ENCODE data around the gene C9orf78. TPM values are rescaled to one million over a fixed set of nuclear protein-coding genes. Genes with fewer than 3 reads are reported as not detected.
A peak's percentile ranks its signal among the peaks of the same experiment; 100 is the strongest.

C9orf78 gene
- total RNA-seq, 2 experiments from 2014 or later, result 83.9 to 89.2 TPM

DNA sequence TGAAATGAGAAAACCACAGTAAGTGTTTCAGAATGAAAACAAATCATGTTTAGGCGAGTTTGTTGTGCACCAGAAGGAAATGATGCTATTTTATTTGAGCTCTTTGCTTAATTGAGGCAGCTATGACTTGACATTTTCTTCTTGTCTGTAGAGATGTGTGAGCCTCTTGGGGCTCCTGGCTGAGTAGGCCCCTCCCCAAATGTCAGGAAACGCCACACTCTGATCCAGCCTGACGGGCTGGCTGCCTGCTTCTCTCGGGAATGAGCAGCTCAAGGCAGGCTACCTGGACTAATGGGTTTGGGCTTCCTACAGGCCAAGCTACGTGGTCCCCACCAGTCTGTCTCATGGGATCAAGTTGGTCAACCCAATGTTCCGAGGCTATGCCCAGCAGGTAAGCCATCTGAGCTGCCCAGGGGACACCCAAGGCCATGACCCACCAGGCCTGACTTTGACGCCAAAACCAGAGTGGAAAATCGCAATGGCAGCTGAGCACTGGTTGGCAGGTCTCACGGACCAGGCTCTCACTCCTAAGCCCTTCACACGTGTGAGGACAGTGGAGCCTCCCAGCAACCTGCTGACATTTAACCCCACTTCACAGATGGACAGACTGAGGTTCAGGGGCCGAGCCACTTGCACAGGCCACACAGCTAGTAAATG is 30.0 kb upstream of the C9orf78 start:
- Mint-ChIP-seq H3K36me3 (ENCODE audit: low read depth) (peaks cover 74% of the 10 kb centered on the region), H3K4me1 (peaks cover 91% of the 10 kb centered on the region), H3K9me3 (no peaks in the 10 kb centered on the region), H3K4me3 (peak overlapping the region; percentile 5), H3K27me3 (no peaks in the 10 kb centered on the region), H3K27ac (peak overlapping the region; percentile 89)
- DNase-seq, result no peak
- POLR2A ChIA-PET, result interaction anchor here (0.7 kb wide), 1 partner anchor 210 kb away, joined by 3 read pairs; no protein-coding TSS in a partner anchor
- CTCF ChIA-PET, result interaction anchor here (0.9 to 3.1 kb wide), 7 partner anchors 10 to 177 kb away, joined by 3 to 9 read pairs (median 4); partner anchors contain the start of gene FNBP1

DNA sequence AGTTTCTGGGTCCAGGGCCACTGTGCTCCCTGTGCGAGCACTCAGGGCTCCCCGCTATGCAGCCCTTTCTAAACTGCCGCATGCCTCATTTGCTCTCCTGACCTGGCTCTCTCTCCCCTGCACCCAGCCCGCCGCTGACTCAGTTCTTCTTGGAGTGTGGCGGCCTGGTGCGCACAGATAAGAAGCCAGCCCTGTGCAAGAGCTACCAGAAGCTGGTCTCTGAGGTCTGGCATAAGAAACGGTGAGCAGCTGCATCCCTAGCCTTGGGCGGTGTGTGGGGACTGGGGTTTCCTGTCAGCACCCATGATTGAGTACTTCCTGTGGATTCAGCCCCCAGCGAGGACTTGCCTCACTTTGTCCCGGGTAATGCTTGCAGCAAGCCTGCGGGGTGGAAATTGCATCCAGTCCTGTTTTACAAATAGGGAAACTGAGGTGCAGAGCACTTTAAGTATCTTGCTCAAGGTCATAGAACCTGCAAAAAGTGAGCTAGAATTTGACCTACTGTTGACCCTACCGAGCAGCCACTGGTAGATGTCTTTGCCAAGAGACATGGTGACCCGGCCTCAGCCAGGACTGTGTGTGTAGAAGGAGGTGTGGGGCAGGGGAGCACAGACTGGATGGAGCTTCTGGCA is 28.1 kb upstream of the C9orf78 start:
- H3K4me1 Mint-ChIP-seq, result peaks cover 78% of the 10 kb centered on the region
- no peaks in the 10 kb centered on the region for H3K9me3 Mint-ChIP-seq
- POLR2A ChIA-PET, result interaction anchor here (0.6 to 0.7 kb wide), 3 partner anchors 13 to 28 kb away, joined by 4 to 8 read pairs (median 4); partner anchors contain the start of genes C9orf78 and USP20
- CTCF ChIA-PET, result interaction anchor here (0.7 to 1.8 kb wide), 6 partner anchors 10 to 819 kb away, joined by 3 to 6 read pairs (median 3); no protein-coding TSS in a partner anchor
- peak; percentile 87 for DNase-seq
- no peaks in the 10 kb centered on the region for H3K27me3 Mint-ChIP-seq
- peaks cover 71% of the 10 kb centered on the region for H3K36me3 Mint-ChIP-seq (ENCODE audit: low read depth)
- peak overlapping the region; percentile 87 for H3K27ac Mint-ChIP-seq
- peak overlapping the region; percentile 57 for H3K4me3 Mint-ChIP-seq

DNA sequence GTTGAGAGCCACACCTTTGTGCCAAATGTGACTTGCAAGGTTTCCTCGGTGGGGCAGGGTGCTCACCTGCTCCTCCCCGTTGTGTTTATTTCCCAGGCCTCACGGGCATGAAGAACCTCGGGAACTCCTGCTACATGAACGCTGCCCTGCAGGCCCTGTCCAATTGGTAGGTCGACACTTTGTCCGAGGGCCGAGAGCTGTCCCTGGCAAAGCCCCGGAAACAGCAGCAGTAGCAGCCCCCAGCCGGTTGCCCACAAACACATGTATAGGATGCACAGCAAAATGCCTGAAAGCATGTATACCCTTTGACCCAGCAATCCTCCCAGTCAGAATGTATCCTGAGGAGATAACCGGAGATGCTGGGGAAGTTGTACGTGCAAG is 26.4 kb upstream of the C9orf78 start:
- H3K4me1 Mint-ChIP-seq, result peaks cover 74% of the 10 kb centered on the region
- peaks cover 69% of the 10 kb centered on the region for H3K36me3 Mint-ChIP-seq (ENCODE audit: low read depth)
- H3K27me3 Mint-ChIP-seq, result no peaks in the 10 kb centered on the region
- ChIA-PET POLR2A (no interaction called here), CTCF (interaction anchor here (0.5 to 1.9 kb wide), 4 partner anchors 17 to 25 kb away, joined by 3 to 6 read pairs (median 3); no protein-coding TSS in a partner anchor)
- no peaks in the 10 kb centered on the region for H3K9me3 Mint-ChIP-seq
- peak overlapping the region; percentile 76 for H3K27ac Mint-ChIP-seq
- no peak for DNase-seq
- no peak overlapping the region for H3K4me3 Mint-ChIP-seq

DNA sequence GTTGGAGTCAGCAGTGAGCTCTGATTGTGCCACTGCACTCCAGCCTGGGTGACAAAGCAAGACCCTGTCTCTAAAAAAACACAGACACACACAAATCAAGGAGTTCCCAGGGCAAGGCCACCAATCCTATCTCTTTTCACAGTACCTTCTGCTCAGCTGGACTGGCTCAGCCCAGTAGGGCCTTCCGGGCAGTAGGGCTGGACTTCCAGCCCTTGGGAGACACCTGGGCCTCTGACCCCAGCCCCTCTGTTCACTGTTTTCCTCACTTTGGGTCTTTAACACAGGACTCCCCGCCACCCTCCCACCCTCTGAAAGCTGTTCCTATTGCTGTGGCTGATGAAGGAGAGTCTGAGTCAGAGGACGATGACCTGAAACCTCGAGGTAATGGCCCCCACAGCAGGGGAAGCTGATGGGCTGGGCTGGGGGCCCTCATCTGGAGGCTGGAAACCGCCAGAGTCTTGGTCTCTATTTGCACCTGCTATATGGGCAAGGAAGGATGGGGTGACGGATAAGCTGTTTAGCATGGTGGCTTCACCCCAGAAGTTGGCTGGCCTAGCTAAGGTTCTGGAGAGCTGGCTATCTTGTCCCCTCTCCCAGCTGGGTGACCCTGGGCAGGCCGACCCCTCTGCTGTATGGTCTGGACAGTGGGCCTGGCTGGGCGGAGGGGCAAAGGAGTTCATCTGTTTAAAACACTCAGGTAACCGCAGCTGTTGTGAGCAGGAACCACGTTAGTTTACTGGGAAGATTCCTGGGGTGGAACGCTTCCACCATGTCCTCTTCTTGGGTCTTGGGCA is 25.8 kb upstream of the C9orf78 start:
- no peak for DNase-seq
- Mint-ChIP-seq H3K9me3 (no peaks in the 10 kb centered on the region), H3K4me3 (no peak overlapping the region), H3K27me3 (no peaks in the 10 kb centered on the region), H3K36me3 (ENCODE audit: low read depth) (peaks cover 68% of the 10 kb centered on the region), H3K4me1 (peaks cover 73% of the 10 kb centered on the region), H3K27ac (peak overlapping the region; percentile 88)
- ChIA-PET CTCF (interaction anchor here (0.5 to 1.9 kb wide), 9 partner anchors 10 to 98 kb away, joined by 3 to 6 read pairs (median 3); partner anchors contain the start of gene TOR1A), POLR2A (no interaction called here)

DNA sequence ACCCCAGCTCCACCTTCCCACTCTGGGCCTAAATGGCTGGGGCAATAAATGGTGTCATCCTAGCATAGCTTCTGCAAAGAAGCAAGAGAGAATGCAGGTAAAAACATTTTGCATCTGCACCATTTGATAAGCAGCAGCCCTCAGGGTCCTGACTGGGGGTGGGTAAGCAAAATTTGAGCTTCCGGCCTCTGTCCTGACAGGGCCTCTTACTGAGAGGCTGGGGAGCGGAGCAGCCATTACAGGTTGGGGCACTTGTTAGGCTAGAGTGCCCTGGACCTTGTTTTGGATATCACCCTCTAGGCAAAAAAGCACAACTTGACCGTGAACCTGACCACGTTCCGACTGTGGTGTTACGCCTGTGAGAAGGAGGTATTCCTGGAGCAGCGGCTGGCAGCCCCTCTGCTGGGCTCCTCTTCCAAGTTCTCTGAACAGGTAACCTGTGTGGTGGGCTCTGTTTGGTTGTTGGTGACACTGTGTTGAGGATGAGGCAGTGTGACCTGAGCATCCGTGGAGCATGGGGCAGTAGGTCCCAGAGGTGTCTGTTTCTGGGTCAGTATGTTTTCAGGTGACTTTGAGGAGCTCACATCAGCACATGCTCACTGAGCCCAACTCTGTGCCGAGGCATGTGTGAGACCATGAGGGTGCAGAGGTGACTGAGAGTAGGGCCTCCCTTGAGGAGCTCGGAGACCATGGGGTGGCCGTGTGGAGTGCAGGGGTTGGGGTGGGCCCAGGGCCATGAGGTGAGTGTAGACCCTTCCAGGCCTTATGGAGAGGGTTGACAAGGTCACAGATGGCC is 23.3 kb upstream of the C9orf78 start:
- H3K4me3 Mint-ChIP-seq, result no peak overlapping the region
- no peak for DNase-seq
- peaks cover 75% of the 10 kb centered on the region for H3K4me1 Mint-ChIP-seq
- H3K9me3 Mint-ChIP-seq, result no peaks in the 10 kb centered on the region
- CTCF ChIA-PET, result interaction anchor here (1.3 kb wide), 1 partner anchor 20 kb away, joined by 4 read pairs; no protein-coding TSS in a partner anchor
- H3K27me3 Mint-ChIP-seq, result no peaks in the 10 kb centered on the region
- peak overlapping the region; percentile 62 for H3K27ac Mint-ChIP-seq
- H3K36me3 Mint-ChIP-seq (ENCODE audit: low read depth), result peaks cover 74% of the 10 kb centered on the region
- POLR2A ChIA-PET, result no interaction called here

DNA sequence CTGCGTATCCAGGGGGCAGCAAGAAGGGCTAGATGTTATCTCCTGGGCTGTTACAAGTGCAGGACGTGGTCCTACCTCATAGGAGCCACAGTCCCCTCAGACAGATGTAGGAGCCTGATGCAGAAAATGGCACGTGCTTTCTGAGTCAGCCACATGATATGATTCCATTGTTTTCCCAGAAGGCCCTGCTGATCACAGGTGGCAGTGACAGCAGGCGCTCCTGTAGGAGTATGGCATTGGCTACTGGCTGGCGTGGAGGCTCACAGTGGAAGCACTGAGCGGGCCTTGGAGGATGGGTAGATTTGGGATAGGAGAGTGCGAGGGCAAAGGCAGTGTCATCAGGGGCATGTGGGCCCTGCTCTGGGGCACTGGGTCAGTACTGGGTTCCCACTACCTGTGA is 22.1 kb upstream of the C9orf78 start:
- Mint-ChIP-seq H3K27ac (peak overlapping the region; percentile 60), H3K36me3 (ENCODE audit: low read depth) (peaks cover 75% of the 10 kb centered on the region), H3K4me1 (peaks cover 73% of the 10 kb centered on the region), H3K27me3 (no peaks in the 10 kb centered on the region), H3K4me3 (no peak overlapping the region), H3K9me3 (no peaks in the 10 kb centered on the region)
- ChIA-PET POLR2A (no interaction called here), CTCF (no interaction called here)
- no peak for DNase-seq

DNA sequence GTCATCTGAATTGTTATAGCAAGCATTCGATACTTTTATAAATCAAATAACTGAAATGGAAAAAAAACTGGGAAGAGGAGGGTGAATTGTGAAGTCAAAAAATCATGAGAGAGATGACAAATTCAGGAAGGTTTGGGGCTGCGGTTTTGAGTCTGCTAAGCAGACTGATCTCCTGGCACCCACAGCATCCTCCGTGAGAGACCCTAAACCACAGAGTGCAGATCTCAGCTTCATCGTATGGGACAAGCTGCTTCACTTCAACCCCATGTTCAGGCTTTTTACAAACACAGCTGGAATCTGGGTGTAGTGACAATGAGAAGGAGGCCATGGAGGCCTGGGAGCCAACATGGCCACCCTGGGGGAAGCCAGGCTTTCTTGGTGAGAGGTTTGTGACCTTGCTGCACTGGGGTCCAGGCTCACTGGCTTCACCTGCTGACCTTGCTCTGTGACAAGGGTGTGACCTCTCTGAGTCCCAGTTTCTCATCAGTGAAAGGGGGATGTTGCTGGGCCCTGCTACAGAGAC is 19.6 kb upstream of the C9orf78 start:
- Mint-ChIP-seq H3K27me3 (no peaks in the 10 kb centered on the region), H3K4me1 (peaks cover 71% of the 10 kb centered on the region), H3K36me3 (ENCODE audit: low read depth) (peaks cover 76% of the 10 kb centered on the region), H3K9me3 (no peaks in the 10 kb centered on the region), H3K27ac (peak overlapping the region; percentile 81), H3K4me3 (peak overlapping the region; percentile 15)
- peak; percentile 34 for DNase-seq
- ChIA-PET POLR2A (interaction anchor here (0.7 to 0.8 kb wide), 2 partner anchors 10 to 31 kb away, joined by 3 to 5 read pairs; no protein-coding TSS in a partner anchor), CTCF (interaction anchor here (0.6 to 2.2 kb wide), 3 partner anchors 12 to 48 kb away, joined by 3 to 9 read pairs (median 3); no protein-coding TSS in a partner anchor)

DNA sequence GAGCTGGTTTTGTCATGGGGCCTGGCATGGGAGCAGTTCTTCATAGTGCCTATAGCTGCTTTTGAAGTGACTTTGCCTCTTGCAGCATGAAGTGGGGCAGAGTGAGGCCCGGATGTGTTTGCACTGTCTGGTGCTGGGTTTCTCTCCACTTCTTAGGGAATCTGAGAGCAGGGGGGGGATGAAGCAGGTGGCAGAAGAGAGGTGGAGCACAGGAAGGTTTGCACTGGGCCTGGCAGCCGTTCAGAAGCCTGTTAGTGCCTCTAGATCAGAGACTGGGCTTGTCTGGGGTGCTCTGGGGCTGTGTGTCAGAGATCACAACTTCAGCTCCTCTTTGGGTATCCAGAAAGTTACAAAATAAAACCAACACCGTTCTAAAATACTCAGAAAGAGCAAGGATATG is 18.5 kb upstream of the C9orf78 start:
- H3K4me1 Mint-ChIP-seq, result peaks cover 69% of the 10 kb centered on the region
- DNase-seq, result no peak

DNA sequence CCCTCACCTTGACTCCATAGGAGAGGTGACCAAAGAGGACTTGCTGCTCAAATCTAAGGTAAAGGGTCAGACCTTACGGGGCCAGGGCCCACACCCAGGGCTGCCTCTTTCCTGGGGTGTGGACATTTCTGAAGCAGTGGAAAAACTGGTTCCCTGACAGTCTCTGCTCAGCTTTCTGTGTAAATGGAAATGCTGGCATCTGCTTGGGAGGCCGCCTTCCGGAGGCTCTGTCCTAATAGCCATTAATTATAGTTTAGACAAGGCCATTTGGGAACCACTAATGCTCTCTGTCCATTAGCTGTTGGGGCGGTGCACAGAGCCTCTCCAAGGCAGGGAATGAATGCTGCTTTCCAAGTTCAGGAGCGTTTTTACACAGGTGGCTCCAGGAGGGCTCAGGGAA is 17.5 kb upstream of the C9orf78 start:
- H3K4me3 Mint-ChIP-seq, result no peak overlapping the region
- H3K9me3 Mint-ChIP-seq, result no peaks in the 10 kb centered on the region
- no peaks in the 10 kb centered on the region for H3K27me3 Mint-ChIP-seq
- H3K27ac Mint-ChIP-seq, result no peak overlapping the region
- no peak for DNase-seq
- H3K36me3 Mint-ChIP-seq (ENCODE audit: low read depth), result peaks cover 66% of the 10 kb centered on the region
- H3K4me1 Mint-ChIP-seq, result peaks cover 66% of the 10 kb centered on the region
- ChIA-PET POLR2A (no interaction called here), CTCF (interaction anchor here (0.9 to 1.7 kb wide), 3 partner anchors 11 to 115 kb away, joined by 3 to 5 read pairs (median 3); no protein-coding TSS in a partner anchor)

More for the DNA sequence above, 18.5 kb upstream of the C9orf78 start:
- CTCF ChIA-PET, result interaction anchor here (0.9 to 2.2 kb wide), 3 partner anchors 10 to 117 kb away, joined by 3 to 9 read pairs (median 5); no protein-coding TSS in a partner anchor
- H3K36me3 Mint-ChIP-seq (ENCODE audit: low read depth), result peaks cover 70% of the 10 kb centered on the region
- no peaks in the 10 kb centered on the region for H3K9me3 Mint-ChIP-seq
- no peak overlapping the region for H3K4me3 Mint-ChIP-seq
- peak overlapping the region; percentile 48 for H3K27ac Mint-ChIP-seq
- H3K27me3 Mint-ChIP-seq, result no peaks in the 10 kb centered on the region
- POLR2A ChIA-PET, result no interaction called here

DNA sequence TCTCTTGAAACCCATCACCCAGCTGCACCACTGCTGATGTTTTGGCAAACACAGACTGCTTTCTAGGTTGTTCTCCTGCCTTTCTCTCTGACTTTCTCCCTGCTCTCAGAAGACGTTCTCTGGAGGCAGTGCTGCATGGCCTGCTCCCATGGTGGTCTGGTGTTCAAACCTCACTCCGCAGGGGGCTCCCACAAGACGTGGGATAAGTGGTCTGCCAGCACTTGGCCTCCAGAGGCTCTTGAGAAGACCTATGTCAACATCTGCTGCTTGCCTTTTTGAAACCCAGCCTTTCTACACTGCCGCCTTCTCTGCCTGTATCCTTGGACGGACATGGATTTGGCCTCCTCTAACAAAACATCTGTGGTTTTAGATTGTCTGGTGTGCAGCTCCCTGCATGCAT is 16.7 kb upstream of the C9orf78 start:
- H3K27me3 Mint-ChIP-seq, result no peaks in the 10 kb centered on the region
- ChIA-PET CTCF (interaction anchor here (1.0 to 1.5 kb wide), 4 partner anchors 9 to 11 kb away, joined by 3 read pairs; no protein-coding TSS in a partner anchor), POLR2A (interaction anchor here (1.1 kb wide), 1 partner anchor 13 kb away, joined by 3 read pairs; no protein-coding TSS in a partner anchor)
- no peak overlapping the region for H3K4me3 Mint-ChIP-seq
- peaks cover 63% of the 10 kb centered on the region for H3K4me1 Mint-ChIP-seq
- no peak for DNase-seq
- no peaks in the 10 kb centered on the region for H3K9me3 Mint-ChIP-seq
- peaks cover 62% of the 10 kb centered on the region for H3K36me3 Mint-ChIP-seq (ENCODE audit: low read depth)
- H3K27ac Mint-ChIP-seq, result peak overlapping the region; percentile 67

DNA sequence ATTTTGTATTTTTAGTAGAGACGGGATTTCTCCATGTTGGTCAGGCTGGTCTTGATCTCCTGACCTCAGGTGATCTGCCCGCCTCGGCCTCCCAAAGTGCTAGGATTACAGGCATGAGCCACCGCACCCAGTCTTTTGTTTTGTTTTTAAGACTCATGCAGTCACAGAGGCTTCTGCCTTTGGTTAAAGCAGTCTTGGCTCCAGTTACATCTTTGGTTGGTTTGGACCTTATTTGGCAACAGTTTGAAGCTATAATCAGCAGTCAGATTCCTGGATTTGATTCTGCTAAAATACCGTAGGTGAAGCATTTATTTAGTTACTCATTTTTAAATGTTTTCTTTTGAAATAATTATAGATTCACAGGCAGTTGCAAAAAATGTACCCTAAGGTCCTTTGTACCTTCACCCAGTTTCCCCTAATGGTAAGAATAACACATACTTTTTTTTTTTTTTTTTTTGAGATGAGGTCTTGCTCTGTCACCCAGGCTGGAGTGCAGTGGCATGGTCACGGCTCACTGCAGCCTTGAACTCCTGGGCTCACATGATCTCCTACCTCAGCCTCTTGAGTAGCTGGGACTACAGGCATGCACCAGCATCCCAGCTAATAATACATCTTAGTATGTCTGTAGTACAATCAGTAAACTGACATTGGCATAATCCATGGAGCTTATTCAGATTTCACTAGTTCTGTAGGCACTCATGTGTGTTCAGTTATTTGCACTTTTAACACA is 15.9 kb upstream of the C9orf78 start:
- H3K36me3 Mint-ChIP-seq (ENCODE audit: low read depth), result peaks cover 56% of the 10 kb centered on the region
- CTCF ChIA-PET, result interaction anchor here (1.0 to 1.5 kb wide), 3 partner anchors 9 to 12 kb away, joined by 3 read pairs; no protein-coding TSS in a partner anchor
- peaks cover 56% of the 10 kb centered on the region for H3K4me1 Mint-ChIP-seq
- no peak overlapping the region for H3K4me3 Mint-ChIP-seq
- H3K27me3 Mint-ChIP-seq, result no peaks in the 10 kb centered on the region
- no peaks in the 10 kb centered on the region for H3K9me3 Mint-ChIP-seq
- POLR2A ChIA-PET, result interaction anchor here (1.1 kb wide), 1 partner anchor 12 kb away, joined by 3 read pairs; no protein-coding TSS in a partner anchor
- H3K27ac Mint-ChIP-seq, result no peak overlapping the region
- DNase-seq, result no peak

Data from activated CD4-positive, alpha-beta T cell treated with anti-CD3 and anti-CD28 coated beads, Interleukin-2, amount 10 ng/mL, durations not matched to agents 7 days and 5 days (primary cell).